A673 (cell line): ENCODE data around the gene CASZ1. TPM values are rescaled to one million over a fixed set of nuclear protein-coding genes. Genes with fewer than 3 reads are reported as not detected.

Experiments used
- BruUV-seq: library from RNA; stranded (reverse); fragments of 400-500 nt; replicated peaks from 2 replicates; lab custom pipeline; 2021; lab: Mats Ljungman, UMichigan
- CTCF ChIA-PET: fragments of 300-600 bp; sonication (Branson Sonifier 250); formaldehyde crosslinking; loops from one replicate; lab custom pipeline; 2022; ENCODE audit warnings: antibody characterized with exemption; lab: Charles Lee
- POLR2A ChIA-PET: fragments of 300-600 bp; sonication (Branson Sonifier 250); formaldehyde crosslinking; loops from one replicate; lab custom pipeline; 2022; ENCODE audit warnings: antibody characterized with exemption; ENCODE audit not compliant: low non-redundant PET; lab: Charles Lee
- DNase-seq: peaks from one replicate; pipeline ENCODE4 v3.0.0-alpha.2; 2015; ENCODE audit warnings: low spot score
- H3K27ac ChIP-seq: fragments of 200-600 bp; sonication (generic); 2 replicates; pipeline ENCODE4 v1.5.1; 2016; ENCODE audit warnings: mixed run types, low read depth, mild to moderate bottlenecking, mixed read lengths, antibody characterized with exemption, low read length; ENCODE audit not compliant: poor library complexity, severe bottlenecking
- H3K27me3 ChIP-seq: fragments of 200-600 bp; sonication (generic); replicated peaks from 2 replicates; pipeline ENCODE4 v1.6.1; 2017; ENCODE audit warnings: mixed run types, low read depth, mild to moderate bottlenecking, mixed read lengths, antibody characterized with exemption, low read length; ENCODE audit not compliant: insufficient read depth, poor library complexity
- H3K36me3 ChIP-seq: fragments of 200-600 bp; sonication (generic); 2 replicates; pipeline ENCODE4 v1.6.1; 2016; ENCODE audit warnings: mixed run types, mild to moderate bottlenecking, mixed read lengths, antibody characterized with exemption, low read length; ENCODE audit not compliant: insufficient read depth, poor library complexity, severe bottlenecking
- H3K4me1 ChIP-seq: fragments of 200-600 bp; sonication (generic); 2 replicates; pipeline ENCODE4 v1.6.1; 2017; ENCODE audit warnings: mixed run types, mild to moderate bottlenecking, mixed read lengths, antibody characterized with exemption, low read length; ENCODE audit not compliant: insufficient read depth, poor library complexity, severe bottlenecking
- H3K4me3 ChIP-seq: fragments of 200-600 bp; sonication (generic); 2 replicates; pipeline ENCODE4 v1.5.1; 2016; ENCODE audit warnings: low read depth, mixed run types, mild to moderate bottlenecking, mixed read lengths, low read length; ENCODE audit not compliant: poor library complexity, severe bottlenecking
- H3K9me3 ChIP-seq: fragments of 200-600 bp; sonication (generic); 2 replicates; pipeline ENCODE4 v1.6.1; 2016; ENCODE audit warnings: mixed run types, low read depth, mild to moderate bottlenecking, mixed read lengths, antibody characterized with exemption, low read length; ENCODE audit not compliant: poor library complexity, severe bottlenecking
- EZH2 ChIP-seq: fragments of 200-600 bp; sonication (generic); IDR thresholded peaks from 2 replicates; pipeline ENCODE4 v1.6.1; 2017; ENCODE audit warnings: borderline replicate concordance, low read depth, mild to moderate bottlenecking, mixed read lengths, antibody characterized with exemption, low read length; ENCODE audit not compliant: poor library complexity, severe bottlenecking
- intact Hi-C: fragments of 100-400 bp; cut with micrococcal nuclease; formaldehyde crosslinking; loops from one replicate; pipeline ENCODE4 v1.10.0; 2022; ENCODE audit not compliant: unreplicated experiment
- total RNA-seq: library from RNA; stranded (reverse); gene quantifications from 2 replicates; pipeline ENCODE4 v1.2.3, GENCODE V29; 2021
- TF ChIP-seq, protein P1 (sequence below): fragments of 300-800, 200-600 bp; sonication (generic); conservative IDR thresholded peaks from 2 replicates; pipeline ENCODE4 v1.5.1; 2017; ENCODE audit warnings: low read depth, mild to moderate bottlenecking, antibody characterized with exemption, low read length, moderate library complexity, mixed read lengths

The CASZ1 gene
- total RNA-seq, 1 experiment from 2014 or later: 1.9 TPM

GRCh38 chr1:10813799-10814198 lies 17.4 kb upstream of the CASZ1 start:
- no peak overlapping the region for H3K27ac ChIP-seq
- POLR2A ChIA-PET: no interaction called here
- TF ChIP-seq, protein P1, sequence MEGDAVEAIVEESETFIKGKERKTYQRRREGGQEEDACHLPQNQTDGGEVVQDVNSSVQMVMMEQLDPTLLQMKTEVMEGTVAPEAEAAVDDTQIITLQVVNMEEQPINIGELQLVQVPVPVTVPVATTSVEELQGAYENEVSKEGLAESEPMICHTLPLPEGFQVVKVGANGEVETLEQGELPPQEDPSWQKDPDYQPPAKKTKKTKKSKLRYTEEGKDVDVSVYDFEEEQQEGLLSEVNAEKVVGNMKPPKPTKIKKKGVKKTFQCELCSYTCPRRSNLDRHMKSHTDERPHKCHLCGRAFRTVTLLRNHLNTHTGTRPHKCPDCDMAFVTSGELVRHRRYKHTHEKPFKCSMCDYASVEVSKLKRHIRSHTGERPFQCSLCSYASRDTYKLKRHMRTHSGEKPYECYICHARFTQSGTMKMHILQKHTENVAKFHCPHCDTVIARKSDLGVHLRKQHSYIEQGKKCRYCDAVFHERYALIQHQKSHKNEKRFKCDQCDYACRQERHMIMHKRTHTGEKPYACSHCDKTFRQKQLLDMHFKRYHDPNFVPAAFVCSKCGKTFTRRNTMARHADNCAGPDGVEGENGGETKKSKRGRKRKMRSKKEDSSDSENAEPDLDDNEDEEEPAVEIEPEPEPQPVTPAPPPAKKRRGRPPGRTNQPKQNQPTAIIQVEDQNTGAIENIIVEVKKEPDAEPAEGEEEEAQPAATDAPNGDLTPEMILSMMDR: no peak
- no peak for TF ChIP-seq EZH2
- intact Hi-C loops: no loop called here
- H3K36me3 ChIP-seq: no peaks in the 10 kb centered on the region
- no TSS peak for BruUV-seq
- CTCF ChIA-PET: no interaction called here
- no peak overlapping the region for H3K4me3 ChIP-seq
- no peaks in the 10 kb centered on the region for H3K4me1 ChIP-seq
- DNase-seq: no peak
- H3K9me3 ChIP-seq: no peaks in the 10 kb centered on the region
- no peaks in the 10 kb centered on the region for H3K27me3 ChIP-seq

- no peaks in the 10 kb centered on the region for H3K36me3 ChIP-seq
- DNase-seq: no peak
- no peaks in the 10 kb centered on the region for H3K27me3 ChIP-seq
- intact Hi-C loops: no loop called here
- H3K4me3 ChIP-seq: no peak overlapping the region
- TF ChIP-seq, protein P1: no peak
- no peak for TF ChIP-seq EZH2
- CTCF ChIA-PET: no interaction called here
- H3K9me3 ChIP-seq: no peaks in the 10 kb centered on the region
- POLR2A ChIA-PET: no interaction called here
- no peak overlapping the region for H3K27ac ChIP-seq
- H3K4me1 ChIP-seq: no peaks in the 10 kb centered on the region
- no TSS peak for BruUV-seq
These were observed 16.0 kb upstream of the CASZ1 start for GRCh38 chr1:10812387-10812915.

DNA sequence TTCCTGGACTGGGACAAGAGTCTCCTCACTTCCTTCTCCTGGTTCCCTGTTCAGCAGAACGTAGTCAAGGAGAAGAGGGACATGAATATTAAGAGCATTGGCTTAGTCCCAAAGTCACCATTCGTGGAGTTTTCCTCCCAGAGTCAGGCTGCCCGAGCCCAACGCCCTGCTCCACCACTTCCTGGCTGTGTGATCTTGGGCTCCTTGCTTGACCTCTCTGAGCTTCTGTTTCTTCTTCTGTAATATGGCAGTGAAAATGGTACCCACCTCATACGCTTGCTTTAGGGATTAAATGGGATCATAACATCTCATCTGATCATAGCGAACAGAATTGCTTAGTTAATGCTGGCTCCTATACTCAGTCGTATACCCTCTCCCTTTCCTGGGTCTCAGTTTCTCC lies 12.0 kb upstream of the CASZ1 start:
- Histone ChIP-seq H3K9me3 (no peaks in the 10 kb centered on the region), H3K36me3 (no peaks in the 10 kb centered on the region), H3K27me3 (no peaks in the 10 kb centered on the region), H3K4me1 (no peaks in the 10 kb centered on the region), H3K4me3 (no peak overlapping the region), H3K27ac (no peak overlapping the region)
- POLR2A ChIA-PET: no interaction called here
- CTCF ChIA-PET: no interaction called here
- DNase-seq: no peak
- no TSS peak for BruUV-seq
- intact Hi-C loops: no loop called here
- TF ChIP-seq EZH2: no peak
- TF ChIP-seq, protein P1: no peak
